Measurements from ENCODE around the gene C5orf47. TPM values are rescaled to one million over a fixed set of nuclear protein-coding genes. Genes with fewer than 3 reads are reported as not detected.
A peak's percentile ranks its signal among the peaks of the same experiment; 100 is the strongest.

C5orf47 gene
- total RNA-seq, 4 donors from 2014 or later, result not detected

GRCh38 chr5:173981185-173981761, 7.7 kb upstream of the C5orf47 start:
- Histone ChIP-seq H3K4me1 (no peaks in the 10 kb centered on the region), H3K36me3 (no peaks in the 10 kb centered on the region), H3K9me3 (no peaks in the 10 kb centered on the region), H3K4me3 (no peak overlapping the region), H3K27ac (no peak overlapping the region), H3K27me3 (no peaks in the 10 kb centered on the region)
- no peak for DNase-seq
- TF ChIP-seq CTCF (IDR thresholded peaks at IDR 0.05) (no peak), POLR2A (IDR thresholded peaks at IDR 0.05) (no peak)

- Histone ChIP-seq H3K9me3 (no peaks in the 10 kb centered on the region), H3K4me1 (no peaks in the 10 kb centered on the region), H3K36me3 (no peaks in the 10 kb centered on the region), H3K27me3 (no peaks in the 10 kb centered on the region), H3K27ac (no peak overlapping the region), H3K4me3 (no peak overlapping the region)
- no peak for TF ChIP-seq POLR2A (IDR thresholded peaks at IDR 0.05)
- peak in 3 of 6 experiments; percentile 38 to 43 (median 38) for TF ChIP-seq CTCF (IDR thresholded peaks at IDR 0.05)
- DNase-seq, result no peak
Measured at GRCh38 chr5:173984218-173984617, 4.8 kb upstream of the C5orf47 start.

- Histone ChIP-seq H3K4me1 (no peaks in the 10 kb centered on the region), H3K36me3 (no peaks in the 10 kb centered on the region), H3K9me3 (no peaks in the 10 kb centered on the region), H3K27me3 (no peaks in the 10 kb centered on the region), H3K27ac (no peak overlapping the region), H3K4me3 (no peak overlapping the region)
- no peak for TF ChIP-seq CTCF (IDR thresholded peaks at IDR 0.05)
- no peak for TF ChIP-seq POLR2A (IDR thresholded peaks at IDR 0.05)
- no peak for DNase-seq
Measured at GRCh38 chr5:173989432-173990082, 587 bp downstream of the C5orf47 start.

GRCh38 chr5:173997331-173997730, 8.4 kb downstream of the C5orf47 start:
- Histone ChIP-seq H3K27me3 (no peaks in the 10 kb centered on the region), H3K4me3 (no peak overlapping the region), H3K36me3 (no peaks in the 10 kb centered on the region), H3K9me3 (no peaks in the 10 kb centered on the region), H3K27ac (no peak overlapping the region), H3K4me1 (no peaks in the 10 kb centered on the region)
- no peak for TF ChIP-seq POLR2A (IDR thresholded peaks at IDR 0.05)
- DNase-seq, result no peak

- TF ChIP-seq CTCF (IDR thresholded peaks at IDR 0.05) (no peak), POLR2A (IDR thresholded peaks at IDR 0.05) (no peak)
- Histone ChIP-seq H3K9me3 (no peaks in the 10 kb centered on the region), H3K4me1 (no peaks in the 10 kb centered on the region), H3K36me3 (no peaks in the 10 kb centered on the region), H3K4me3 (no peak overlapping the region), H3K27me3 (no peaks in the 10 kb centered on the region), H3K27ac (no peak overlapping the region)
- DNase-seq, result no peak
Measured at GRCh38 chr5:173998531-173998930, 9.6 kb downstream of the C5orf47 start.

- H3K27me3 ChIP-seq, result no peaks in the 10 kb centered on the region
- H3K36me3 ChIP-seq, result no peaks in the 10 kb centered on the region
- TF ChIP-seq CTCF (IDR thresholded peaks at IDR 0.05) (no peak), POLR2A (IDR thresholded peaks at IDR 0.05) (no peak)
- DNase-seq, result no peak
- H3K27ac ChIP-seq, result no peak overlapping the region
- H3K4me3 ChIP-seq, result no peak overlapping the region
- no peaks in the 10 kb centered on the region for H3K9me3 ChIP-seq
- H3K4me1 ChIP-seq, result no peaks in the 10 kb centered on the region
Measured at GRCh38 chr5:174000076-174000475, 11.1 kb downstream of the C5orf47 start.
